HL-60 (cell line): ENCODE results near the gene RPUSD4.

Source experiments
- CTCF ChIP-seq: IDR thresholded peaks from one replicate; pipeline ENCODE4 v1.5.1; 2011; ENCODE audit warnings: low read length, control low read depth, inconsistent platforms; ENCODE audit not compliant: insufficient read depth
- GABPA ChIP-seq: IDR thresholded peaks from 2 replicates; pipeline ENCODE4 v1.6.1; 2012; ENCODE audit warnings: low read depth
- POLR2AphosphoS5 ChIP-seq: IDR thresholded peaks from 2 replicates; pipeline ENCODE4 v1.6.1; 2012; ENCODE audit warnings: low read depth

GRCh38 chr11:126233391-126233790 is 21.9 kb upstream of the RPUSD4 start:
- no peak for TF ChIP-seq CTCF
- TF ChIP-seq GABPA, result no peak
- no peak for TF ChIP-seq POLR2AphosphoS5
